Measurements from ENCODE around the gene C2orf81. TPM values are rescaled to one million over a fixed set of nuclear protein-coding genes. Genes with fewer than 3 reads are reported as not detected.
"Not testable (repeated sequence)": the region's sequence is repeated elsewhere in the genome, so short reads cannot be mapped to it uniquely, and the experiment has no call there.

The C2orf81 gene
- total and polyA plus RNA-seq, 8 donors: 1.7 to 3.5 (median 2.2) TPM; not detected in 3

GRCh38 chr2:74444498-74445318, 23.3 kb upstream of the C2orf81 start:
- H3K27ac ChIP-seq: no peak overlapping the region
- H3K36me3 ChIP-seq: no peaks in the 10 kb centered on the region
- no peaks in the 10 kb centered on the region for H3K9me3 ChIP-seq
- peaks cover 14 to 40% (median 27%) of the 10 kb centered on the region in 4 donors for H3K4me1 ChIP-seq
- no peak for DNase-seq
- peaks cover 0 to 37% (median 7%) of the 10 kb centered on the region in 3 donors for H3K27me3 ChIP-seq
- WGBS, 5 donors: 34 to 49% (median 39%) methylated on average over 5 of the region's 5 CpGs
- TF ChIP-seq POLR2AphosphoS5 (IDR thresholded peaks at IDR 0.05) (no peak), CTCF (IDR thresholded peaks at IDR 0.05) (no peak), POLR2A (IDR thresholded peaks at IDR 0.05) (no peak), EP300 (IDR thresholded peaks at IDR 0.05) (no peak)
- no peak overlapping the region for H3K4me3 ChIP-seq
- intact Hi-C loops (cut with DNase I; ENCODE audit: low total_unique reads): no loop called here

GRCh38 chr2:74442483-74443297, 21.3 kb upstream of the C2orf81 start:
- H3K27ac ChIP-seq: peak overlapping the region; percentile 85 to 93 (median 87)
- peaks cover 22 to 60% (median 41%) of the 10 kb centered on the region in 4 donors for H3K4me1 ChIP-seq
- DNase-seq; H3K36me3 ChIP-seq; intact Hi-C loops (cut with DNase I; ENCODE audit: low total_unique reads); H3K9me3 ChIP-seq: not testable (repeated sequence)
- peaks cover 0 to 38% (median 7%) of the 10 kb centered on the region in 3 donors for H3K27me3 ChIP-seq
- H3K4me3 ChIP-seq: peak overlapping the region; percentile 48 to 56 (median 54)
- 78 to 90% (median 82%) methylated on average over 16 of the region's 16 CpGs for WGBS, 5 donors

GRCh38 chr2:74441690-74442482, 20.5 kb upstream of the C2orf81 start, which contains the start of gene RTKN:
RTKN (minus strand) TSS chr2:74441937; CDS start chr2:74441816, 121 bp downstream.
- H3K36me3 ChIP-seq: no peaks in the 10 kb centered on the region
- H3K27ac ChIP-seq: peak within 1 kb of the TSS; percentile 85 to 93 (median 87)
- peaks cover 22 to 63% (median 44%) of the 10 kb centered on the region in 4 donors for H3K4me1 ChIP-seq
- intact Hi-C loops (cut with DNase I; ENCODE audit: low total_unique reads): no loop called here
- TF ChIP-seq EP300 (IDR thresholded peaks at IDR 0.05) (no peak), POLR2A (IDR thresholded peaks at IDR 0.05) (peak in 1 of 4 donors; percentile 55), POLR2AphosphoS5 (IDR thresholded peaks at IDR 0.05) (peak in 2 of 3 donors; percentile 69 to 70)
- no peaks in the 10 kb centered on the region for H3K9me3 ChIP-seq
- peak; percentile 70 to 89 for DNase-seq
- peak within 1 kb of the TSS; percentile 48 to 56 (median 54) for H3K4me3 ChIP-seq
- WGBS, 5 donors: 10 to 32% (median 11%) methylated on average over 29 to 75 of the region's 75 CpGs
- H3K27me3 ChIP-seq: peaks cover 0 to 38% (median 7%) of the 10 kb centered on the region in 3 donors

GRCh38 chr2:74441170-74441689, 19.8 kb upstream of the C2orf81 start:
- intact Hi-C loops (cut with DNase I; ENCODE audit: low total_unique reads): no loop called here
- 11 to 42% (median 23%) methylated on average over 31 to 33 of the region's 33 CpGs for WGBS, 5 donors
- Histone ChIP-seq H3K36me3 (peaks cover 0 to under 1% (median 0%) of the 10 kb centered on the region in 4 donors), H3K27me3 (peaks cover 0 to 38% (median 7%) of the 10 kb centered on the region in 3 donors), H3K4me3 (peak overlapping the region; percentile 48 to 56 (median 54)), H3K4me1 (peaks cover 22 to 70% (median 47%) of the 10 kb centered on the region in 4 donors), H3K9me3 (no peaks in the 10 kb centered on the region), H3K27ac (peak overlapping the region; percentile 85 to 93 (median 87))
- DNase-seq: no peak
- TF ChIP-seq CTCF (IDR thresholded peaks at IDR 0.05) (no peak), POLR2A (IDR thresholded peaks at IDR 0.05) (no peak), POLR2AphosphoS5 (IDR thresholded peaks at IDR 0.05) (no peak), EP300 (IDR thresholded peaks at IDR 0.05) (no peak)
